NCI-H2227 (cell line): ENCODE results near the gene PLD2.
"Not testable (repeated sequence)": the region's sequence is repeated elsewhere in the genome, so short reads cannot be mapped to it uniquely, and the experiment has no call there.

Experiments used
- DNase-seq: peaks from one replicate; lab custom pipeline; 2025; ENCODE audit not compliant: unreplicated experiment; lab: John Stamatoyannopoulos, UW

PLD2 gene

GRCh38 chr17:4789701-4789950, 17.3 kb upstream of the PLD2 start:
- DNase-seq = no peak

- DNase-seq = peak; percentile 85
Observed at GRCh38 chr17:4789951-4790704, 16.8 kb upstream of the PLD2 start.

- no peak for DNase-seq
Observed at GRCh38 chr17:4790705-4791088, 16.3 kb upstream of the PLD2 start.

- no peak for DNase-seq
Observed at GRCh38 chr17:4795168-4795567, 11.8 kb upstream of the PLD2 start.

- DNase-seq = peak; percentile 47
Observed at GRCh38 chr17:4796552-4796920, 10.4 kb upstream of the PLD2 start.

GRCh38 chr17:4800462-4801196, 6.3 kb upstream of the PLD2 start:
- peak; percentile 15 for DNase-seq

- no peak for DNase-seq
Observed at GRCh38 chr17:4802228-4802627, 4.7 kb upstream of the PLD2 start, which contains the start of gene C17orf114. Gene C17orf114 (minus strand): TSS chr17:4802328.

- peak; percentile 39 for DNase-seq
Observed at GRCh38 chr17:4806456-4806776, 536 bp upstream of the PLD2 start.

GRCh38 chr17:4807605-4808377, 839 bp downstream of the PLD2 start:
- DNase-seq = no peak

- no peak for DNase-seq
Observed at GRCh38 chr17:4808378-4808767, 1.4 kb downstream of the PLD2 start.

GRCh38 chr17:4810696-4811290, 3.8 kb downstream of the PLD2 start:
- DNase-seq = no peak

- DNase-seq = no peak
Observed at GRCh38 chr17:4811471-4811870, 4.5 kb downstream of the PLD2 start.

- no peak for DNase-seq
Observed at GRCh38 chr17:4812690-4813089, 5.7 kb downstream of the PLD2 start.

- no peak for DNase-seq
Observed at GRCh38 chr17:4815043-4815675, 8.2 kb downstream of the PLD2 start.

- no peak for DNase-seq
Observed at GRCh38 chr17:4816826-4817225, 9.9 kb downstream of the PLD2 start.

GRCh38 chr17:4818276-4818675, 11.3 kb downstream of the PLD2 start:
- no peak for DNase-seq

- DNase-seq = no peak
Observed at GRCh38 chr17:4822835-4823234, 15.9 kb downstream of the PLD2 start.

- no peak for DNase-seq
Observed at GRCh38 chr17:4823373-4824089, 16.6 kb downstream of the PLD2 start.

GRCh38 chr17:4827399-4827798, 20.4 kb downstream of the PLD2 start:
- DNase-seq = no peak

- DNase-seq = not testable (repeated sequence)
Observed at GRCh38 chr17:4832829-4833177, 25.9 kb downstream of the PLD2 start.
